Stimulated activated naive CD8-positive, alpha-beta T cell treated with anti-CD3 and anti-CD28 coated beads, Interleukin-15, amount 100 ng/mL, for 72 hours (primary cell): Measurements from ENCODE around the gene FAM174C.
A peak's percentile ranks its signal among the peaks of the same experiment; 100 is the strongest.

Experiments
- ATAC-seq: fragments of 150-1000 bp; cut with Tn5 transposase; 2 replicates; pipeline ENCODE4 v1.10.0; 2021; ENCODE audit warnings: mild to moderate bottlenecking, moderate library complexity
- DNase-seq, 2 donors: peaks; one replicate each; pipeline ENCODE4 v3.0.0; 2021 to 2022
- H3K27ac Mint-ChIP-seq, 2 donors: one replicate each; pipeline ENCODE4 v1.8.0; 2022; ENCODE audit warnings: mild to moderate bottlenecking in 2 of 2, mixed read lengths in 2 of 2, moderate library complexity in 2 of 2
- H3K27me3 Mint-ChIP-seq: one replicate; pipeline ENCODE4 v1.8.0; 2022; ENCODE audit warnings: mixed read lengths
- H3K4me1 Mint-ChIP-seq: one replicate; pipeline ENCODE4 v1.8.0; 2022; ENCODE audit warnings: mild to moderate bottlenecking, mixed read lengths
- H3K4me3 Mint-ChIP-seq, 2 donors: one replicate each; pipeline ENCODE4 v1.8.0; 2022; ENCODE audit warnings: mild to moderate bottlenecking in 2 of 2, mixed read lengths in 2 of 2, moderate library complexity in 1 of 2
- H3K9me3 Mint-ChIP-seq, 2 donors: one replicate each; pipeline ENCODE4 v1.8.0; 2022; ENCODE audit warnings: mixed read lengths in 2 of 2

Gene FAM174C

GRCh38 chr19:1280636-1281568 lies 5.6 kb downstream of the FAM174C start:
- Mint-ChIP-seq H3K27ac (no peak overlapping the region), H3K4me3 (no peak overlapping the region), H3K27me3 (peaks cover 27% of the 10 kb centered on the region), H3K9me3 (no peaks in the 10 kb centered on the region), H3K4me1 (peaks cover 48% of the 10 kb centered on the region)
- ATAC-seq = no peak
- DNase-seq = no peak

GRCh38 chr19:1281569-1282287 lies 6.4 kb downstream of the FAM174C start:
- H3K4me3 Mint-ChIP-seq = no peak overlapping the region
- peak overlapping the region in 1 of 2 donors; percentile 91 for H3K27ac Mint-ChIP-seq
- no peaks in the 10 kb centered on the region for H3K9me3 Mint-ChIP-seq
- DNase-seq (no peak), ATAC-seq (no peak)
- H3K27me3 Mint-ChIP-seq = peaks cover 33% of the 10 kb centered on the region
- H3K4me1 Mint-ChIP-seq = peaks cover 48% of the 10 kb centered on the region

- H3K4me1 Mint-ChIP-seq = peaks cover 40% of the 10 kb centered on the region
- peaks cover 43% of the 10 kb centered on the region for H3K27me3 Mint-ChIP-seq
- DNase-seq (no peak), ATAC-seq (no peak)
- H3K9me3 Mint-ChIP-seq = no peaks in the 10 kb centered on the region
- no peak overlapping the region for H3K4me3 Mint-ChIP-seq
- H3K27ac Mint-ChIP-seq = no peak overlapping the region
These were observed 7.4 kb downstream of the FAM174C start for GRCh38 chr19:1282588-1283206.

GRCh38 chr19:1283207-1283916 lies 8.0 kb downstream of the FAM174C start:
- H3K27me3 Mint-ChIP-seq = peaks cover 50% of the 10 kb centered on the region
- ATAC-seq (no peak), DNase-seq (no peak)
- H3K4me3 Mint-ChIP-seq = no peak overlapping the region
- H3K4me1 Mint-ChIP-seq = peaks cover 33% of the 10 kb centered on the region
- H3K9me3 Mint-ChIP-seq = no peaks in the 10 kb centered on the region
- H3K27ac Mint-ChIP-seq = no peak overlapping the region

GRCh38 chr19:1283917-1284292 lies 8.6 kb downstream of the FAM174C start:
- peaks cover 55% of the 10 kb centered on the region for H3K27me3 Mint-ChIP-seq
- H3K9me3 Mint-ChIP-seq = no peaks in the 10 kb centered on the region
- no peak overlapping the region for H3K27ac Mint-ChIP-seq
- no peak overlapping the region for H3K4me3 Mint-ChIP-seq
- DNase-seq (peak in 1 of 2 donors; percentile 12), ATAC-seq (no peak)
- peaks cover 28% of the 10 kb centered on the region for H3K4me1 Mint-ChIP-seq

GRCh38 chr19:1284293-1284978 lies 9.1 kb downstream of the FAM174C start:
- no peak for ATAC-seq
- no peaks in the 10 kb centered on the region for H3K9me3 Mint-ChIP-seq
- peak overlapping the region; percentile 32 to 61 for H3K4me3 Mint-ChIP-seq
- H3K4me1 Mint-ChIP-seq = peaks cover 26% of the 10 kb centered on the region
- no peak for DNase-seq
- H3K27ac Mint-ChIP-seq = no peak overlapping the region
- peaks cover 60% of the 10 kb centered on the region for H3K27me3 Mint-ChIP-seq

GRCh38 chr19:1284979-1285736 lies 9.8 kb downstream of the FAM174C start:
- Mint-ChIP-seq H3K9me3 (no peaks in the 10 kb centered on the region), H3K27me3 (peaks cover 68% of the 10 kb centered on the region), H3K4me3 (peak overlapping the region; percentile 32 to 61), H3K4me1 (peaks cover 18% of the 10 kb centered on the region), H3K27ac (no peak overlapping the region)
- DNase-seq (no peak), ATAC-seq (no peak)

- DNase-seq = no peak
- Mint-ChIP-seq H3K9me3 (no peaks in the 10 kb centered on the region), H3K27me3 (peaks cover 71% of the 10 kb centered on the region), H3K4me1 (peaks cover 14% of the 10 kb centered on the region), H3K27ac (no peak within 1 kb of the TSS), H3K4me3 (peak within 1 kb of the TSS; percentile 63 to 77)
- no peak for ATAC-seq
These were observed 10.5 kb downstream of the FAM174C start, which contains the start of gene EFNA2 for GRCh38 chr19:1285737-1286360. TSS of gene EFNA2 (plus strand) at chr19:1285873. CDS start at chr19:1286169, 296 bp downstream.

GRCh38 chr19:1286487-1287353 lies 11.4 kb downstream of the FAM174C start:
- ATAC-seq (no peak), DNase-seq (no peak)
- Mint-ChIP-seq H3K9me3 (no peaks in the 10 kb centered on the region), H3K27ac (no peak overlapping the region), H3K4me3 (peak overlapping the region; percentile 63 to 77), H3K27me3 (peaks cover 67% of the 10 kb centered on the region), H3K4me1 (peaks cover 14% of the 10 kb centered on the region)

- peaks cover 72% of the 10 kb centered on the region for H3K27me3 Mint-ChIP-seq
These were observed 12.3 kb downstream of the FAM174C start for GRCh38 chr19:1287354-1288225.

GRCh38 chr19:1288226-1288612 lies 12.9 kb downstream of the FAM174C start:
- Mint-ChIP-seq H3K27me3 (peaks cover 78% of the 10 kb centered on the region), H3K4me1 (peaks cover 14% of the 10 kb centered on the region), H3K4me3 (no peak overlapping the region), H3K9me3 (no peaks in the 10 kb centered on the region), H3K27ac (no peak overlapping the region)
- DNase-seq (no peak), ATAC-seq (peak; percentile 3)

More at GRCh38 chr19:1287354-1288225, 12.3 kb downstream of the FAM174C start:
- DNase-seq (no peak), ATAC-seq (no peak)
- Mint-ChIP-seq H3K4me1 (peaks cover 14% of the 10 kb centered on the region), H3K4me3 (no peak overlapping the region), H3K9me3 (no peaks in the 10 kb centered on the region), H3K27ac (no peak overlapping the region)
